Measurements from ENCODE around the gene IP6K3. TPM values are rescaled to one million over a fixed set of nuclear protein-coding genes. Genes with fewer than 3 reads are reported as not detected.

The IP6K3 gene
- total and polyA plus RNA-seq, 2 donors (not counting 1 experiment from before 2014, with no cell fraction given): not detected

DNA sequence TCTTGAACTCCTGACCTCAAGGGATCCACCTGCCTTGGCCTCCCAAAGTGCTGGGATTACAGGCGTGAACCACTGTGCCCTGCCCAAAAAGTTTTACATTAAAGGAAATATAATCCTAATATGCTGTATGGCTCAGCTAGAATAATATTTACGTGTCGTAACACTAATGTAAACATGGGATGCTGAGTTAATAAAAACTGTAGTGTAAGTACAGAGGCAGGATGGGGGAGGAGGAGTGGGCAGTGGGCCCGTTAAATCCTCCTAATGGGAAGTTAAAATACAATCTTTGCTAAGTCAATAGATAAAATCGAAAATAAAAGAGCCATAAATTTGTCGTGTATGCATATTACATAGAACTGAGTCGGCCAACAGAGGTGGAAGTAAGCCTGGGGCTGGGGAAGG is 12.1 kb upstream of the IP6K3 start:
- CTCF ChIA-PET: no interaction called here
- no peak overlapping the region for H3K4me3 Mint-ChIP-seq
- Histone ChIP-seq H3K27me3 (replicated peaks in 1 of 4; ENCODE audit: control extremely low read depth in 1 of 4, control insufficient read depth in 3 of 4, insufficient read depth in 4 of 4, low read length in 3 of 4) (peaks cover 0 to 9% (median 2%) of the 10 kb centered on the region in 4 experiments), H3K4me3 (ENCODE audit: control extremely low read depth in 1 of 5, extremely low read depth in 1 of 5, insufficient read depth in 1 of 5, low read depth in 2 of 5, low read length in 4 of 5) (no peak overlapping the region), H3K9me3 (ENCODE audit: control extremely low read depth in 1 of 3, control insufficient read depth in 2 of 3, insufficient read depth in 1 of 3, low read length in 2 of 3) (no peaks in the 10 kb centered on the region), H3K36me3 (replicated peaks in 1 of 2; ENCODE audit: control extremely low read depth in 1 of 2, control insufficient read depth in 1 of 2, extremely low read depth in 1 of 2, insufficient read depth in 2 of 2, low read length in 1 of 2) (no peaks in the 10 kb centered on the region), H3K4me2 (replicated peaks; ENCODE audit: low read depth, low read length, poor library complexity, severe bottlenecking) (no peak overlapping the region), H4K20me1 (ENCODE audit: control insufficient read depth, insufficient read depth, low read length, poor library complexity, severe bottlenecking) (no peaks in the 10 kb centered on the region), H3K4me1 (ENCODE audit: control insufficient read depth in 2 of 2, insufficient read depth in 2 of 2, low read length in 2 of 2) (peaks cover 0 to 3% of the 10 kb centered on the region in 2 donors), H3K79me2 (ENCODE audit: control insufficient read depth, insufficient read depth, low read length) (no peaks in the 10 kb centered on the region), H2AFZ (ENCODE audit: insufficient read depth, low read depth, low read length, poor library complexity, severe bottlenecking) (no peak overlapping the region), H3K9ac (ENCODE audit: low read length) (no peak overlapping the region), H3K27ac (ENCODE audit: low read length in 2 of 2) (no peak overlapping the region)
- H3K9me3 Mint-ChIP-seq (ENCODE audit: insufficient read depth): no peaks in the 10 kb centered on the region
- 58% methylated on average over 3 of the region's 7 CpGs for WGBS (ENCODE audit: insufficient coverage)
- POLR2A ChIA-PET: no interaction called here
- H3K4me1 Mint-ChIP-seq: peaks cover 4% of the 10 kb centered on the region
- H3K27ac Mint-ChIP-seq: no peak overlapping the region
- intact Hi-C loops (cut with micrococcal nuclease): no loop called here
- TF ChIP-seq, protein P1, sequence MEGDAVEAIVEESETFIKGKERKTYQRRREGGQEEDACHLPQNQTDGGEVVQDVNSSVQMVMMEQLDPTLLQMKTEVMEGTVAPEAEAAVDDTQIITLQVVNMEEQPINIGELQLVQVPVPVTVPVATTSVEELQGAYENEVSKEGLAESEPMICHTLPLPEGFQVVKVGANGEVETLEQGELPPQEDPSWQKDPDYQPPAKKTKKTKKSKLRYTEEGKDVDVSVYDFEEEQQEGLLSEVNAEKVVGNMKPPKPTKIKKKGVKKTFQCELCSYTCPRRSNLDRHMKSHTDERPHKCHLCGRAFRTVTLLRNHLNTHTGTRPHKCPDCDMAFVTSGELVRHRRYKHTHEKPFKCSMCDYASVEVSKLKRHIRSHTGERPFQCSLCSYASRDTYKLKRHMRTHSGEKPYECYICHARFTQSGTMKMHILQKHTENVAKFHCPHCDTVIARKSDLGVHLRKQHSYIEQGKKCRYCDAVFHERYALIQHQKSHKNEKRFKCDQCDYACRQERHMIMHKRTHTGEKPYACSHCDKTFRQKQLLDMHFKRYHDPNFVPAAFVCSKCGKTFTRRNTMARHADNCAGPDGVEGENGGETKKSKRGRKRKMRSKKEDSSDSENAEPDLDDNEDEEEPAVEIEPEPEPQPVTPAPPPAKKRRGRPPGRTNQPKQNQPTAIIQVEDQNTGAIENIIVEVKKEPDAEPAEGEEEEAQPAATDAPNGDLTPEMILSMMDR (IDR thresholded peaks at IDR 0.05): no peak
- TF ChIP-seq EZH2 (IDR thresholded peaks at IDR 0.05; ENCODE audit: borderline replicate concordance, insufficient read depth, low read depth, low read length, poor library complexity, severe bottlenecking): no peak
- DNase-seq (no peak), ATAC-seq (ENCODE audit: low read depth) (no peak)
- H3K27me3 Mint-ChIP-seq: peaks cover 29% of the 10 kb centered on the region

DNA sequence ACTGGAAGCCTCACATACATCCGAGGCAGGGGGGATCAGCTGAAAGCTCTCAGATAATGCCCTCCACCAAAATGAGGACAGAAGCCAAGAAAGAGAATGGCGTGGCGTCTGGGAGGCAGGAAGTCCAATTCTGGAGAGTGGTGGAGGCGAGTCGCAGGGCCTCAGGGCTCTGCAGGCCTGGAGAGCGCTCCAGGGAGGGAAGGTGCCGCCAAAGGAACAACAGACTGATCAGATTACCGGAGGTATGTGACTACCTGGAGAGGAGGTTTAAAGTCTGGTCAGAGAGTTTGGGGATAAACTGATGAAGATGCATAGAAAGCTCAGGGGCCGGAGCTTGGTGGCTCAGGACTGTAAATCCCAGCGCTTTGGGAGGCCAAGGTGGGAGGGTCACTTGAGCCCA is 11.2 kb upstream of the IP6K3 start:
- DNase-seq (no peak), ATAC-seq (ENCODE audit: low read depth) (no peak)
- peaks cover 4% of the 10 kb centered on the region for H3K4me1 Mint-ChIP-seq
- CTCF ChIA-PET: interaction anchor here (1.4 kb wide), 2 partner anchors 9 to 14 kb away, joined by 6 read pairs; no protein-coding TSS in a partner anchor
- peaks cover 30% of the 10 kb centered on the region for H3K27me3 Mint-ChIP-seq
- H3K27me3 ChIP-seq (replicated peaks in 1 of 4; ENCODE audit: control extremely low read depth in 1 of 4, control insufficient read depth in 3 of 4, insufficient read depth in 4 of 4, low read length in 3 of 4): peaks cover 0 to 7% (median 2%) of the 10 kb centered on the region in 4 experiments
- no peaks in the 10 kb centered on the region for H3K79me2 ChIP-seq (ENCODE audit: control insufficient read depth, insufficient read depth, low read length)
- H3K9me3 Mint-ChIP-seq (ENCODE audit: insufficient read depth): no peaks in the 10 kb centered on the region
- POLR2A ChIA-PET: no interaction called here
- no peak overlapping the region for H3K27ac Mint-ChIP-seq
- no peaks in the 10 kb centered on the region for H3K36me3 ChIP-seq (replicated peaks in 1 of 2; ENCODE audit: control extremely low read depth in 1 of 2, control insufficient read depth in 1 of 2, extremely low read depth in 1 of 2, insufficient read depth in 2 of 2, low read length in 1 of 2)
- H3K4me3 ChIP-seq (ENCODE audit: control extremely low read depth in 1 of 5, extremely low read depth in 1 of 5, insufficient read depth in 1 of 5, low read depth in 2 of 5, low read length in 4 of 5): no peak overlapping the region
- WGBS (ENCODE audit: insufficient coverage): 95% methylated on average over 9 of the region's 10 CpGs
- H3K9ac ChIP-seq (ENCODE audit: low read length): no peak overlapping the region
- peaks cover 0 to 3% of the 10 kb centered on the region in 2 donors for H3K4me1 ChIP-seq (ENCODE audit: control insufficient read depth in 2 of 2, insufficient read depth in 2 of 2, low read length in 2 of 2)
- no peaks in the 10 kb centered on the region for H3K9me3 ChIP-seq (ENCODE audit: control extremely low read depth in 1 of 3, control insufficient read depth in 2 of 3, insufficient read depth in 1 of 3, low read length in 2 of 3)
- no peaks in the 10 kb centered on the region for H4K20me1 ChIP-seq (ENCODE audit: control insufficient read depth, insufficient read depth, low read length, poor library complexity, severe bottlenecking)
- H2AFZ ChIP-seq (ENCODE audit: insufficient read depth, low read depth, low read length, poor library complexity, severe bottlenecking): no peak overlapping the region
- no peak overlapping the region for H3K4me2 ChIP-seq (replicated peaks; ENCODE audit: low read depth, low read length, poor library complexity, severe bottlenecking)
- TF ChIP-seq, protein P1 (IDR thresholded peaks at IDR 0.05): no peak
- no peak for TF ChIP-seq EZH2 (IDR thresholded peaks at IDR 0.05; ENCODE audit: borderline replicate concordance, insufficient read depth, low read depth, low read length, poor library complexity, severe bottlenecking)
- no peak overlapping the region for H3K4me3 Mint-ChIP-seq
- intact Hi-C loops (cut with micrococcal nuclease): no loop called here
- H3K27ac ChIP-seq (ENCODE audit: low read length in 2 of 2): no peak overlapping the region
